Endothelial cell of umbilical vein (primary cell): ENCODE measurements around the gene CYBA. TPM values are rescaled to one million over a fixed set of nuclear protein-coding genes. Genes with fewer than 3 reads are reported as not detected.

Experiments
- BruUV-seq: library from RNA; stranded (reverse); fragments of 400-500 nt; replicated peaks from 2 replicates; lab custom pipeline; 2021; lab: Mats Ljungman, UMichigan
- CTCF ChIA-PET: fragments of 300-600, 350-600 bp; sonication (Branson Sonifier 250); formaldehyde crosslinking; loops from one replicate; lab custom pipeline; 2021; ENCODE audit warnings: antibody characterized with exemption, inconsistent platforms; lab: Charles Lee
- POLR2A ChIA-PET: fragments of 300-600, 350-600 bp; sonication (Branson Sonifier 250); formaldehyde crosslinking; loops from one replicate; lab custom pipeline; 2021; ENCODE audit warnings: antibody characterized with exemption, inconsistent platforms; lab: Charles Lee
- DNase-seq: peaks from one replicate; pipeline ENCODE4 v3.0.0-alpha.2; 2011; ENCODE audit warnings: low read depth, low spot score
- FAIRE-seq: peaks from 2 replicates; lab custom pipeline; 2011; peaks lifted over from hg19 to GRCh38; lab: Jason Lieb, UNC
- H2AFZ ChIP-seq: 2 replicates; pipeline ENCODE4 v1.6.0; 2012; ENCODE audit warnings: low read depth, low read length, control low read depth, inconsistent platforms
- H3K27ac ChIP-seq: 2 replicates; pipeline ENCODE4 v1.5.1; 2011; ENCODE audit warnings: low read depth, mild to moderate bottlenecking, control low read depth, low read length, moderate library complexity; ENCODE audit not compliant: insufficient read depth
- H3K27me3 ChIP-seq, 2 experiments: 2 replicates each; pipeline versions ENCODE4 v1.6.0 to v1.6.1; 2011; ENCODE audit warnings: low read length in 2 of 2, mixed read lengths in 1 of 2; ENCODE audit not compliant: control insufficient read depth in 2 of 2, insufficient read depth in 2 of 2
- H3K36me3 ChIP-seq, 2 experiments: 2 replicates in 1 of 2; 3 replicates in 1 of 2; pipeline ENCODE4 v1.5.1; 2011; ENCODE audit warnings: low read length in 2 of 2, mild to moderate bottlenecking in 1 of 2, moderate library complexity in 1 of 2; ENCODE audit not compliant: control insufficient read depth in 2 of 2, insufficient read depth in 2 of 2; ENCODE audit errors: extremely low read depth in 1 of 2
- H3K4me1 ChIP-seq: 3 replicates; pipeline ENCODE4 v1.5.1; 2011; ENCODE audit warnings: mild to moderate bottlenecking, low read length; ENCODE audit not compliant: control insufficient read depth, insufficient read depth; ENCODE audit errors: extremely low read depth
- H3K4me2 ChIP-seq: 2 replicates; pipeline ENCODE4 v1.6.1; 2011; ENCODE audit warnings: low read length, control low read depth, mixed read lengths; ENCODE audit not compliant: insufficient read depth
- H3K4me3 ChIP-seq, 3 experiments: fragments of 200-600 bp in 1 of 3; sonication (generic), shearing (Covaris generic) in 1 of 3; replicated peaks in 1 of 3; 2 replicates each; pipeline ENCODE4 v1.5.1; 2011 to 2016; ENCODE audit warnings: control low read depth in 3 of 3, low read length in 3 of 3, mild to moderate bottlenecking in 2 of 3, inconsistent platforms in 1 of 3, low read depth in 1 of 3, moderate library complexity in 1 of 3; ENCODE audit not compliant: insufficient read depth in 1 of 3
- H3K79me2 ChIP-seq: 2 replicates; pipeline ENCODE4 v1.6.0; 2012; ENCODE audit warnings: low read length, inconsistent platforms; ENCODE audit not compliant: control insufficient read depth, insufficient read depth
- H3K9ac ChIP-seq: replicated peaks from 2 replicates; pipeline ENCODE3; 2011; ENCODE audit warnings: low read length, control low read depth; ENCODE audit not compliant: insufficient read depth; ENCODE audit errors: extremely low read depth
- H3K9me1 ChIP-seq: replicated peaks from 3 replicates; pipeline ENCODE4 v1.6.0; 2011; ENCODE audit warnings: mild to moderate bottlenecking, low read length; ENCODE audit not compliant: control insufficient read depth, insufficient read depth; ENCODE audit errors: extremely low read depth
- H3K9me3 ChIP-seq: replicated peaks from 2 replicates; pipeline ENCODE4 v1.5.1; 2012; ENCODE audit warnings: low read length, inconsistent platforms; ENCODE audit not compliant: control insufficient read depth, insufficient read depth
- H4K20me1 ChIP-seq: replicated peaks from 2 replicates; pipeline ENCODE3; 2011; ENCODE audit warnings: mild to moderate bottlenecking, low read length; ENCODE audit not compliant: control insufficient read depth, insufficient read depth; ENCODE audit errors: extremely low read depth
- CTCF ChIP-seq, 2 donors: IDR thresholded peaks; 1 replicate in 1 of 2; 2 replicates in 1 of 2; pipeline ENCODE4 v1.5.1; 2011; ENCODE audit warnings: low read length in 2 of 2, mild to moderate bottlenecking in 2 of 2, moderate library complexity in 2 of 2, control low read depth in 1 of 2, inconsistent platforms in 1 of 2, low read depth in 1 of 2; ENCODE audit not compliant: insufficient read depth in 1 of 2; ENCODE audit errors: extremely low read depth in 1 of 2
- EZH2 ChIP-seq: IDR thresholded peaks from 2 replicates; pipeline ENCODE4 v1.6.1; 2012; ENCODE audit warnings: borderline replicate concordance, low read depth, mild to moderate bottlenecking, moderate library complexity, low read length, inconsistent platforms; ENCODE audit not compliant: severe bottlenecking
- FOS ChIP-seq: IDR thresholded peaks from 2 replicates; pipeline ENCODE4 v1.6.1; 2011; ENCODE audit warnings: mild to moderate bottlenecking, low read length, moderate library complexity, borderline replicate concordance; ENCODE audit not compliant: insufficient read depth
- GATA2 ChIP-seq: IDR thresholded peaks from 2 replicates; pipeline ENCODE4 v1.7.0; 2011; ENCODE audit warnings: low read depth, mild to moderate bottlenecking, moderate library complexity, mixed read lengths, low read length; ENCODE audit not compliant: insufficient read length, insufficient read depth
- JUN ChIP-seq: IDR thresholded peaks from 2 replicates; pipeline ENCODE4 v1.6.1; 2011; ENCODE audit warnings: borderline replicate concordance, low read depth; ENCODE audit not compliant: insufficient read length, insufficient read depth
- MAX ChIP-seq: IDR thresholded peaks from 2 replicates; pipeline ENCODE4 v1.6.1; 2011; ENCODE audit not compliant: insufficient read depth, insufficient read length
- MYC ChIP-seq: IDR thresholded peaks from one replicate; pipeline ENCODE4 v1.6.1; 2011; ENCODE audit warnings: mild to moderate bottlenecking, low read depth, low read length
- POLR2A ChIP-seq: IDR thresholded peaks from 2 replicates; pipeline ENCODE4 v1.6.1; 2012; ENCODE audit warnings: low read depth, mild to moderate bottlenecking, control low read depth, low read length
- POLR2AphosphoS5 ChIP-seq: IDR thresholded peaks from 2 replicates; pipeline ENCODE4 v1.6.1; 2012; ENCODE audit warnings: low read depth, mild to moderate bottlenecking, control low read depth, low read length, moderate library complexity; ENCODE audit not compliant: insufficient read depth
- dilution Hi-C: fragments of 300-500 bp; cut with MboI; formaldehyde crosslinking; loops from one replicate; pipeline ENCODE4 v1.15.0; 2019; ENCODE audit warnings: low sequenced_read_pairs; ENCODE audit not compliant: extremely low pct_ligation_motif_present
- intact Hi-C: fragments of 100-400 bp; cut with micrococcal nuclease; formaldehyde crosslinking; loops from one replicate; pipeline ENCODE4 v1.10.0; 2022
- polyA plus RNA-seq, 4 experiments: library from polyadenylated mRNA; depleted of rRNA in 3 of 4; stranded (reverse) in 3 of 4; unstranded in 1 of 4; fragments of >200 nt; gene quantifications; 2 replicates each; pipeline versions ENCODE4 v1.2.1 to v1.2.3, GENCODE V29; 2011 to 2012; ENCODE audit warnings: missing spikeins in 1 of 4
- total RNA-seq: library from RNA; stranded (reverse); gene quantifications from 2 replicates; pipeline ENCODE4 v1.2.3, GENCODE V29; 2021

The CYBA gene
- total and polyA plus RNA-seq, 2 donors (not counting 3 experiments of a cell fraction or from before 2014, with no cell fraction given) = 37.0 to 77.3 TPM

- intact Hi-C loops = no loop called here
- no peak for FAIRE-seq
- CTCF ChIA-PET = no interaction called here
These were observed 42.0 kb upstream of the CYBA start for GRCh38 chr16:88692861-88693260.

More at GRCh38 chr16:88692861-88693260, 42.0 kb upstream of the CYBA start:
- Histone ChIP-seq H3K79me2 (no peaks in the 10 kb centered on the region), H4K20me1 (no peaks in the 10 kb centered on the region), H3K4me3 (no peak overlapping the region), H3K4me2 (no peak overlapping the region), H3K27ac (no peak overlapping the region), H3K9me1 (no peaks in the 10 kb centered on the region), H3K27me3 (peaks cover 0 to 2% of the 10 kb centered on the region in 2 experiments), H3K4me1 (no peaks in the 10 kb centered on the region), H2AFZ (no peak overlapping the region), H3K9ac (no peak overlapping the region), H3K36me3 (peaks cover 4 to 7% of the 10 kb centered on the region in 2 experiments), H3K9me3 (no peaks in the 10 kb centered on the region)
- no TSS peak for BruUV-seq
- no peak for TF ChIP-seq MYC
- no peak for TF ChIP-seq POLR2A
- TF ChIP-seq POLR2AphosphoS5 = no peak
- TF ChIP-seq EZH2 = no peak
- no peak for TF ChIP-seq FOS
- no peak for TF ChIP-seq GATA2
- no peak for TF ChIP-seq CTCF (IDR thresholded peaks at IDR 0.05; ENCODE audit: extremely low read depth in 1 of 2, insufficient read depth in 1 of 2, low read depth in 1 of 2, low read length in 2 of 2)
- no peak for TF ChIP-seq MAX
- no peak for TF ChIP-seq JUN
- POLR2A ChIA-PET = no interaction called here
- dilution Hi-C loops = no loop called here
- DNase-seq = no peak
